B cell (primary cell): Measurements from ENCODE around the gene PHF23.

ENCODE experiments used
- EZH2 ChIP-seq: IDR thresholded peaks from 2 replicates; pipeline ENCODE4 v1.6.1; 2012; ENCODE audit warnings: borderline replicate concordance, low read depth, mild to moderate bottlenecking, moderate library complexity, low read length; ENCODE audit not compliant: insufficient read depth, poor library complexity, severe bottlenecking
- TF ChIP-seq, protein P1 (sequence below): fragments of 200-600 bp; IDR thresholded peaks from one replicate; pipeline ENCODE4 v1.8.0; 2022; ENCODE audit warnings: antibody characterized with exemption, mild to moderate bottlenecking

DNA sequence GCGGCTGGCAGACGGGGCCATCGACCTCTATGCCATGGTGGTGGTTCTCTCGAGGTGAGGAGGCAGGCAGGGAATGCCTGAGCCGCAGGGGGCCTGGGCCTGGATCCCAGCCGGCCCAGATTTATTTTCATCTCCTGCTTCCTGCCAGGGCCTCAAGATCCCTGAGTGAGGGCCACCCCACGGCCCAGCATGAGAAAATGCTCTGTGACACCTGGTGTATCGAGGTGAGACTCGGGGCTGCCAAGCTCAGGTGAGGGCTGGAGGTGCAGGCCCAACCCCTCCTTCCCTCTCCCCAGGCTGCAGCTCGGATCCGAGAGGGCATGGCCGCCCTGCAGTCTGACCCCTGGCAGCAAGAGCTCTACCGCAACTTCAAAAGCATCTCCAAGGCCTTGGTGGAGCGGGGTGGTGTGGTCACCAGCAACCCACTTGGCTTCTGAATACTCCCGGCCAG lies 14.6 kb downstream of the PHF23 start:
- TF ChIP-seq, protein P1, sequence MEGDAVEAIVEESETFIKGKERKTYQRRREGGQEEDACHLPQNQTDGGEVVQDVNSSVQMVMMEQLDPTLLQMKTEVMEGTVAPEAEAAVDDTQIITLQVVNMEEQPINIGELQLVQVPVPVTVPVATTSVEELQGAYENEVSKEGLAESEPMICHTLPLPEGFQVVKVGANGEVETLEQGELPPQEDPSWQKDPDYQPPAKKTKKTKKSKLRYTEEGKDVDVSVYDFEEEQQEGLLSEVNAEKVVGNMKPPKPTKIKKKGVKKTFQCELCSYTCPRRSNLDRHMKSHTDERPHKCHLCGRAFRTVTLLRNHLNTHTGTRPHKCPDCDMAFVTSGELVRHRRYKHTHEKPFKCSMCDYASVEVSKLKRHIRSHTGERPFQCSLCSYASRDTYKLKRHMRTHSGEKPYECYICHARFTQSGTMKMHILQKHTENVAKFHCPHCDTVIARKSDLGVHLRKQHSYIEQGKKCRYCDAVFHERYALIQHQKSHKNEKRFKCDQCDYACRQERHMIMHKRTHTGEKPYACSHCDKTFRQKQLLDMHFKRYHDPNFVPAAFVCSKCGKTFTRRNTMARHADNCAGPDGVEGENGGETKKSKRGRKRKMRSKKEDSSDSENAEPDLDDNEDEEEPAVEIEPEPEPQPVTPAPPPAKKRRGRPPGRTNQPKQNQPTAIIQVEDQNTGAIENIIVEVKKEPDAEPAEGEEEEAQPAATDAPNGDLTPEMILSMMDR, result no peak
- TF ChIP-seq EZH2, result no peak
